Caco-2 (cell line): Measurements from ENCODE around the gene SORCS2. TPM values are rescaled to one million over a fixed set of nuclear protein-coding genes. Genes with fewer than 3 reads are reported as not detected.

Source experiments
- BruUV-seq: library from RNA; stranded (reverse); fragments of 400-500 nt; replicated peaks from 2 replicates; lab custom pipeline; 2021; lab: Mats Ljungman, UMichigan
- CTCF ChIA-PET: fragments of 300-600 bp; sonication (Branson Sonifier 250); formaldehyde crosslinking; loops from one replicate; lab custom pipeline; 2022; ENCODE audit warnings: antibody characterized with exemption; lab: Charles Lee
- POLR2A ChIA-PET: fragments of 300-600 bp; sonication (Branson Sonifier 250); formaldehyde crosslinking; loops from one replicate; lab custom pipeline; 2022; ENCODE audit warnings: antibody characterized with exemption; lab: Charles Lee
- DNase-seq, 2 experiments: peaks; one replicate each; pipeline versions ENCODE4 v3.0.0 to v3.0.0-alpha.2; 2020 to 2022
- H3K27me3 ChIP-seq: replicated peaks from 2 replicates; pipeline ENCODE4 v1.6.0; 2011; ENCODE audit warnings: low read length; ENCODE audit not compliant: control insufficient read depth, insufficient read depth
- H3K36me3 ChIP-seq: 2 replicates; pipeline ENCODE4 v1.5.1; 2011; ENCODE audit warnings: low read length; ENCODE audit not compliant: control insufficient read depth, insufficient read depth
- H3K4me1 ChIP-seq: fragments of 250-450 bp; sonication (Bioruptor Pico); 2 replicates; pipeline ENCODE4 v1.5.1; 2020; ENCODE audit warnings: mild to moderate bottlenecking
- H3K4me3 ChIP-seq: 2 replicates; pipeline ENCODE4 v1.5.1; 2011; ENCODE audit warnings: low read depth, mild to moderate bottlenecking, control low read depth, low read length
- H3K9me3 ChIP-seq: fragments of 250-450 bp; sonication (Bioruptor Pico); 2 replicates; pipeline ENCODE4 v1.5.1; 2020; ENCODE audit warnings: mild to moderate bottlenecking, moderate library complexity
- H3K27ac Mint-ChIP-seq: one replicate; pipeline ENCODE4 v1.8.0; 2022; ENCODE audit warnings: mixed read lengths; ENCODE audit not compliant: unreplicated experiment
- H3K27me3 Mint-ChIP-seq: one replicate; pipeline ENCODE4 v1.8.0; 2022; ENCODE audit warnings: mixed read lengths; ENCODE audit not compliant: insufficient read depth, unreplicated experiment
- H3K36me3 Mint-ChIP-seq: one replicate; pipeline ENCODE4 v1.8.0; 2022; ENCODE audit warnings: mild to moderate bottlenecking, mixed read lengths; ENCODE audit not compliant: insufficient read depth, unreplicated experiment
- H3K4me1 Mint-ChIP-seq: one replicate; pipeline ENCODE4 v1.8.0; 2022; ENCODE audit warnings: low read depth, mixed read lengths; ENCODE audit not compliant: unreplicated experiment
- H3K4me3 Mint-ChIP-seq: one replicate; pipeline ENCODE4 v1.8.0; 2022; ENCODE audit warnings: mild to moderate bottlenecking, moderate library complexity, mixed read lengths; ENCODE audit not compliant: unreplicated experiment
- H3K9me3 Mint-ChIP-seq: one replicate; pipeline ENCODE4 v1.8.0; 2022; ENCODE audit warnings: mixed read lengths; ENCODE audit not compliant: unreplicated experiment
- CTCF ChIP-seq, 2 experiments: fragments of 200-600 bp in 1 of 2; IDR thresholded peaks; 1 replicate in 1 of 2; 2 replicates in 1 of 2; pipeline versions ENCODE4 v1.5.1 to v1.8.0; 2011 to 2022; ENCODE audit warnings: antibody characterized with exemption in 1 of 2, control low read depth in 1 of 2, inconsistent platforms in 1 of 2, low read depth in 1 of 2, low read length in 1 of 2, mild to moderate bottlenecking in 1 of 2, moderate library complexity in 1 of 2; ENCODE audit not compliant: insufficient read depth in 1 of 2, severe bottlenecking in 1 of 2, unreplicated experiment in 1 of 2
- intact Hi-C: fragments of 100-400 bp; cut with micrococcal nuclease; formaldehyde crosslinking; loops from one replicate; pipeline ENCODE4 v1.10.0; 2022; ENCODE audit not compliant: unreplicated experiment
- total RNA-seq: library from RNA; stranded (reverse); gene quantifications from 2 replicates; pipeline ENCODE4 v1.2.3, GENCODE V29; 2022

The SORCS2 gene
- total RNA-seq, 1 experiment from 2014 or later: 1.6 TPM

- no peaks in the 10 kb centered on the region for H3K36me3 Mint-ChIP-seq
- Histone ChIP-seq H3K4me1 (no peaks in the 10 kb centered on the region), H3K9me3 (no peaks in the 10 kb centered on the region), H3K27me3 (no peaks in the 10 kb centered on the region), H3K4me3 (no peak overlapping the region), H3K36me3 (no peaks in the 10 kb centered on the region)
- no peaks in the 10 kb centered on the region for H3K9me3 Mint-ChIP-seq
- no TSS peak for BruUV-seq
- TF ChIP-seq CTCF (IDR thresholded peaks at IDR 0.05; ENCODE audit: insufficient read depth in 1 of 2, low read depth in 1 of 2, low read length in 1 of 2, severe bottlenecking in 1 of 2, unreplicated experiment in 1 of 2): no peak
- no peak overlapping the region for H3K4me3 Mint-ChIP-seq
- no peak overlapping the region for H3K27ac Mint-ChIP-seq
- intact Hi-C loops: no loop called here
- H3K27me3 Mint-ChIP-seq: no peaks in the 10 kb centered on the region
- ChIA-PET CTCF (interaction anchor here (1.0 kb wide), 1 partner anchor 316 kb away, joined by 4 read pairs; a partner anchor contains a TSS), POLR2A (no interaction called here)
- DNase-seq: no peak
- H3K4me1 Mint-ChIP-seq: no peaks in the 10 kb centered on the region
Measured at GRCh38 chr4:7358100-7358735, 165.9 kb downstream of the SORCS2 start.

GRCh38 chr4:7359400-7360062 lies 167.2 kb downstream of the SORCS2 start:
- Mint-ChIP-seq H3K9me3 (no peaks in the 10 kb centered on the region), H3K4me1 (no peaks in the 10 kb centered on the region), H3K36me3 (no peaks in the 10 kb centered on the region), H3K4me3 (no peak overlapping the region), H3K27ac (no peak overlapping the region), H3K27me3 (no peaks in the 10 kb centered on the region)
- intact Hi-C loops: no loop called here
- no peaks in the 10 kb centered on the region for H3K9me3 ChIP-seq
- no peak for DNase-seq
- TF ChIP-seq CTCF (IDR thresholded peaks at IDR 0.05; ENCODE audit: insufficient read depth in 1 of 2, low read depth in 1 of 2, low read length in 1 of 2, severe bottlenecking in 1 of 2, unreplicated experiment in 1 of 2): no peak
- no peaks in the 10 kb centered on the region for H3K4me1 ChIP-seq
- ChIA-PET POLR2A (no interaction called here), CTCF (no interaction called here)
- BruUV-seq: no TSS peak
- H3K36me3 ChIP-seq: no peaks in the 10 kb centered on the region
- H3K27me3 ChIP-seq: no peaks in the 10 kb centered on the region
- no peak overlapping the region for H3K4me3 ChIP-seq

GRCh38 chr4:7360806-7361205 lies 168.5 kb downstream of the SORCS2 start:
- Histone ChIP-seq H3K36me3 (no peaks in the 10 kb centered on the region), H3K9me3 (no peaks in the 10 kb centered on the region), H3K4me1 (no peaks in the 10 kb centered on the region), H3K27me3 (no peaks in the 10 kb centered on the region), H3K4me3 (no peak overlapping the region)
- H3K27me3 Mint-ChIP-seq: no peaks in the 10 kb centered on the region
- POLR2A ChIA-PET: no interaction called here
- DNase-seq: no peak
- no peak for TF ChIP-seq CTCF (IDR thresholded peaks at IDR 0.05; ENCODE audit: insufficient read depth in 1 of 2, low read depth in 1 of 2, low read length in 1 of 2, severe bottlenecking in 1 of 2, unreplicated experiment in 1 of 2)
- no peaks in the 10 kb centered on the region for H3K9me3 Mint-ChIP-seq
- H3K4me1 Mint-ChIP-seq: no peaks in the 10 kb centered on the region
- intact Hi-C loops: no loop called here
- no peak overlapping the region for H3K4me3 Mint-ChIP-seq
- no peak overlapping the region for H3K27ac Mint-ChIP-seq
- BruUV-seq: no TSS peak
- H3K36me3 Mint-ChIP-seq: no peaks in the 10 kb centered on the region
- CTCF ChIA-PET: interaction anchor here (0.6 to 0.9 kb wide), 2 partner anchors 9 to 345 kb away, joined by 3 read pairs; no protein-coding TSS in a partner anchor
